ENCODE data around the gene RANBP1.

RANBP1 gene

GRCh38 chr22:20125201-20126174 is 9.6 kb downstream of the RANBP1 start:
- no peak for DNase-seq (ENCODE audit: low read depth)

DNA sequence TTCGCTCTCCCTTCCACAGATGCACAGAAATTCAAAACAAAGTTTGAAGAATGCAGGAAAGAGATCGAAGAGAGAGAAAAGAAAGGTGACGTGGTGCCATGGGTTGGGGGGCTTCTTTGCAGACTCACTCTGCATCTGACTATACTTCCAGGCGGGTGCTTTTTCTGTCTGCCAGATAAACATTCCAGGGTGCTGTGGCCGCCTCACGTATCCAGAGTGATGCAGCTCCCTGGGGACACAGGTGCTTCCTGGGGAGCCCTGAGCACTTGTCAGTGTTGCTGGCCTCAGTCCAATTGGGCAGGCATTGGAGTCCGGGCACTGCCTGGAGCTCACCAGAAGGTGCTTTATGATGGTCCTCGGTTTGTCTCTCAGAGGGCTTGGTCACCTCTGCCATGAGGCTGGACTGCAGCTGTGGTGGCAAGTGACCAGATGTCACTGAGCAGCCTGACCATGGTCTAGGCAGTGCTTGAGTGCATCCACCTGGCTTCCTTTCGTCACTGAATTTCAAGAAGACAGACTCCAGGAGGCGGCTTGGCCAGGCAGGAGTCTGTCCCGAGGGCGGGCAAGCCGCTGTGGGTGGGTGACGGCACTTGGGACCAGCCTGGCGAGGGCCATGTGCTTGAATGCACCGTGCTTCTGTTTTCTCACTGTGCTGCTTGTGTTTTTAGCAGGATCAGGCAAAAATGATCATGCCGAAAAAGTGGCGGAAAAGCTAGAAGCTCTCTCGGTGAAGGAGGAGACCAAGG is 10.6 kb downstream of the RANBP1 start:
- DNase-seq (ENCODE audit: low read depth) = no peak

GRCh38 chr22:20127318-20127868 is 11.5 kb downstream of the RANBP1 start:
- no peak for DNase-seq (ENCODE audit: low read depth)

DNA sequence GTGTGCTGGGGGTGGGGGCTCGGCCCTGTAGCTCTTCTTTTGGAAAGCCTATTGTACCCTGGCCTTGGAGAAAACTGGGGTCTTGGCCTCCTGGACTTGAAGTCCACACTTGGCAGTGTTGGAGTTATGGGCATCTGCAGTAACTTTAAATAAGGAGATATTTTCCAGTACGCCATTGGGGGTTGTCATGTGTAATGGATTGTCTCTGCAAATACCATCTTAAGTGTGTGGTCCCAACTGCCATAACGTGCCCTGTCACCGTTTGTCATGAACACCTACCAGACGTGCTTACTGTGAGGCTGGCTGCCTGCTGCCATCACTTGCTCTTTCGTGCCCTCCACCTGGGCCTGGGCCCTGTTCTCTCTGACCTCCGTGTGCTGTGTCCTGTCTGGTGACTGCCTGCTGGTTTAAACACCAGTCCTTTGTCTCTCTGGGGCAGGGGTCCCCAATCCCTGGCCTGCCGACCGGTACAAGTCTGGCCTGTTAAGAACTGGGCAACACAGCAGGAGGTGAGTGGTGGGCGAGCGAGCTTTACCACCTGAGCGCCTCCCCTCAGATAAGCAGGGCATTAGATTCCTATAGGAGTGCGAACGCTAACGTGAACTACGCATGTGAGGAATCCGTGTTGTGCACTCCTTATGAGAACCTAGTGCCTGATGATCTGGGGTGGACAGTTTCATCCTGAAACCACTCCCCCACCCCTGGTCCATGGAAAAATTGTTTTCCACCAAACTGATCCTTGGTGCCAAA is 12.1 kb downstream of the RANBP1 start:
- DNase-seq (ENCODE audit: low read depth) = no peak

GRCh38 chr22:20128619-20128901 is 12.7 kb downstream of the RANBP1 start:
- DNase-seq (ENCODE audit: low read depth) = no peak

DNA sequence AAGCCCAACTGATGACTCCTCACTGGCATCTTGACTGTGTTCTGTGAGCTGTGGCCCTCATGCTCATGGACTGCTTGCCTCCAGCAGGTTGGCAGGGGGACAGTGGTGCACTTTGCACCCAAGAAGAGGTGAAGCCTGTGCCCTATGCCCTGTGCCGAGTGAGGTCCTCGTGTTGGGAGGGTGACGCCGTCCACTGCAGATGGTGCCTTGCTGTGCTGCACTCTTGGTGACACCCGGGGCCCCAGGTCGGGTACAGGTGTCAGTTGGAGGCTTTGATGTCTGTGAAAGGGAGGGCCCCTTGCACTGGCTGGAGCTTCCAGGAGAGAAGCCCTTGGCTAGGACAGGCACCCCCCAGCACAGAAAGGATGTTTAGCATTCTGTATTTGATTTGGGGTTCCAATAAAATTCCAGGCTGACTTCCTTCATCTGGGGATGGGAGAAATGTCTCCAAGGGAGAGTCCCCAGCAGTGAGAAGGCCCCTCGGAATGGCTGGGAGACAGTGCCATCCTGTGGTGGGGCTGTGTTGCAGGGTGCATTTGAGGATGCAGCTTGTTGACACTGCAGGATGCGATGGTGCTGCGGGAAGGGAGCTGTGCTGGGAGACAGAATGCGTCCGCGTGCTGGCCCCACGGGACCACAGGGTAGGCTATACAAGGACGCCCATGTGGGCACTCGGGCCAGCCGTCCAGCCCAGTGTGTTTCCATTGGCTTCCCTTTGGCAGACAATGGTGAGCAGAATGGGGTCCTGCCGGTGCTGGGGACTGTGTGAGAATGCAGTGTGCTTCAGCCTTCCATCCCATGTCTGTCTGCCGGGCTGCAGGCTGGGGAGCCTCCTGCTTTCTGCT is 13.2 kb downstream of the RANBP1 start:
- DNase-seq (ENCODE audit: low read depth) = peak; percentile 61

GRCh38 chr22:20129747-20130014 is 13.8 kb downstream of the RANBP1 start:
- DNase-seq (ENCODE audit: low read depth) = no peak

DNA sequence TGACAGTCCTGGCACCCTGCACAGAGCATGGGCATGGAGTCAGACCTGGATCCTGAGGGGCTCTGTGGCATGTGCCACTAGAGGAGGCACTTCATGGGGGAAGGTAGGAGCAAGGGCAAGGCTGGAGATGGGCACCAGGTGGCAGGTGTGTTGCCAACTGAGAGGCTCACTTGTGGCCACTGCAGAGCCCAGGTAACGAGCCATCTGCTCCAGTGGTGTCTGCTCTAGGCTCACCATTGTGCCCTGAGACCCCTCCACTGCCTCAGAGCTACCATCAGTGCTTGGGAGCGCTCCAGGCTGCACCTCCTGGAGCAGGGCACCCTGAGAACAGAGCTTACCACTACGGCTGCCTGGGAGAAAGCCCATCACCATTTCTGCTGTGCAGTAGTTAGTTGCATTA is 14.4 kb downstream of the RANBP1 start:
- no peak for DNase-seq (ENCODE audit: low read depth)

DNA sequence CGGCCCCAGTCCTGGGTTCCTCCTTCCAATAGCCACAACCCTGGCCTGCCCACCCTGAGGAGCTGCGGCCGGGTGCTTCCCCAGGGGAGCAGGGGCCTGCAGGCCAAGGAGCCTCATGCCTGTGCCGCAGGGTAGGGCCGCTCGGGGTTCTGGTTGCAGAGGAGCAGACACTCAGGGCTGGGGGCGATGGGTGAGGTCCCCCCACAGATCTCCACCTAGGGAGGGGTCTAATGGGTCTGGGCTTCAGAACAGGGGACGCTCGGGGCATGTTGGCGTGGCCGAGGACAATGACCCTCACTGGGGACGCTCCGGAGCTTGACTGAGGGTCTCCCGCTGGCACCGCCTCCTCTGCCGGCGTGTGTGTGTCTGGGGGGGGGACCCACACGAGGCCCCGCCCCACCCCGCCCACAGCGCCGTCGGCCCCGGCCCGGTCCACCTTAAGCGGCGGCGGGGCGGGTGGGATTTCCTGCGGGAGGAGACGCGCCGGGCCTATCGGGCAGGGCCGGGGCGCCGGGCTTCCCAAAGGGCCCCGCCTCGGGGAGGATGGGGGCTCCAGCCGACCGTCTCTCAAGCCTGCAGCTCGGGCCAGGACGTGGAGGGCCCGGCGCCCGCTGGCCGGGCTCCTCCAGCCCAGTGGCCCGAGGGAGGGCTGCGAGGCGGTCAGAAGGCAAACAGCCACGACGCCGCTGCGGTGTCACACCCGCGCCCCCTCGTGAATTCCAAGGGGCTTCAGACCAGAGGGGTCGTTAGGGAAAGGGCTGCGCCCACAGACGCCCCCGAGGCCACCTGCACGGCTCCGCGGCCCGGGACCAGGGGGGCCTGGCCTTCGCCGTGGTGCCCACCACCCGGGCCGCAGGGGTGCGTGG is 15.1 kb downstream of the RANBP1 start:
- DNase-seq (ENCODE audit: low read depth) = peak; percentile 84

GRCh38 chr22:20131597-20131858 is 15.6 kb downstream of the RANBP1 start, which contains the start of gene ZDHHC8:
Gene ZDHHC8 (plus strand): TSS chr22:20131804. CDS start chr22:20131948, 144 bp downstream.
- peak; percentile 39 for DNase-seq (ENCODE audit: low read depth)

GRCh38 chr22:20131859-20132685 is 16.2 kb downstream of the RANBP1 start:
- DNase-seq (ENCODE audit: low read depth) = peak; percentile 40

GRCh38 chr22:20132686-20133246 is 16.9 kb downstream of the RANBP1 start:
- no peak for DNase-seq (ENCODE audit: low read depth)

DNA sequence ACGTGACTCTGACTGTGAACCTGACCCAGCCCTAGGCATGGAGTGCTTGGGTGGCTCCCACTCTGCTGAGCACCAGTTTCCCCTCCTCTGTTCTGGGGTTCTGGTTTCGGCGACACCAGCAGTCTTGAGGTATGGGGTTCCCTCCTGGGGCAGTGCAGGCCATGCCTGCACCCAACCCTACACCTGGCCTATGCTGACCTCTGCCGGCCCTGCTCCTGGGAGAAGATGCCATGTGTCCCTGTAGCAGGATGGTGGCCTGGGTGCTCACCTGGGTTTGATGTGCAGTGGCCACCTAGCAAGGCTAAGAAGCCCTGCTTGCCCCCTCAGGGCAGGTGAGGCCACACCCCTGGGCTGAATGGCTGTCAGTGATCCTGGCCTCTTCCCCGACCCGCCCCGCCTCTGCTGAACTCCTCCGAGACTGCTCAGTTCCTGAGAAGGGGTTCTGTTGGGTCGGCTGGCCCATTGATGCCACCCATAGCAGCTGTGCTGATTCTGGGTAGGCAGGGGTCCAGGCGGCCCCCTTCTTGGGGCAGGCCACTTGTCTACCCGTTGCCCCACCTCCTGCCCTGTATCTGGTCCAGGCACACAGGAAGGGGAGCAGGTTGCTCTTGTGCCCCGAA is 18.1 kb downstream of the RANBP1 start:
- DNase-seq (ENCODE audit: low read depth) = no peak

DNA sequence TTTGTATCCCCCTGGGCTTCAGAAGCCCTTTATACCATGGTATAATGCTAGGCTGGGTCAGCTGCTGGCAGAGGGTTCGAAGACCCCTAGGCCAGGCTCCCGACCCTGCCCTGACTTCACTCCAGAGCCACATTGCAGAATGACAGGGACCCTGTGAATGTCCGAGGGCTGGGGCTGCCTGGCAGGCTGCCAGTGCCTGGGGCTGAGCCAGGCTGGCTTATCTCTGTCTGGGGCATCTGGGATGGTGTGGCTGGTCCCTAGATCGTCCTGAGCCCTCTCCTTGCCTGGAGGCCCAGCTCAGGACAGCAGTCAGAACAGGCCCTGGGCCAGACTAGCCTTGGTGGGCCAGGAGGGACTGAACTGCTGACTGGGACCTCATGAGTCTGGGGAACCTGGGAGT is 19.4 kb downstream of the RANBP1 start:
- no peak for DNase-seq (ENCODE audit: low read depth)

DNA sequence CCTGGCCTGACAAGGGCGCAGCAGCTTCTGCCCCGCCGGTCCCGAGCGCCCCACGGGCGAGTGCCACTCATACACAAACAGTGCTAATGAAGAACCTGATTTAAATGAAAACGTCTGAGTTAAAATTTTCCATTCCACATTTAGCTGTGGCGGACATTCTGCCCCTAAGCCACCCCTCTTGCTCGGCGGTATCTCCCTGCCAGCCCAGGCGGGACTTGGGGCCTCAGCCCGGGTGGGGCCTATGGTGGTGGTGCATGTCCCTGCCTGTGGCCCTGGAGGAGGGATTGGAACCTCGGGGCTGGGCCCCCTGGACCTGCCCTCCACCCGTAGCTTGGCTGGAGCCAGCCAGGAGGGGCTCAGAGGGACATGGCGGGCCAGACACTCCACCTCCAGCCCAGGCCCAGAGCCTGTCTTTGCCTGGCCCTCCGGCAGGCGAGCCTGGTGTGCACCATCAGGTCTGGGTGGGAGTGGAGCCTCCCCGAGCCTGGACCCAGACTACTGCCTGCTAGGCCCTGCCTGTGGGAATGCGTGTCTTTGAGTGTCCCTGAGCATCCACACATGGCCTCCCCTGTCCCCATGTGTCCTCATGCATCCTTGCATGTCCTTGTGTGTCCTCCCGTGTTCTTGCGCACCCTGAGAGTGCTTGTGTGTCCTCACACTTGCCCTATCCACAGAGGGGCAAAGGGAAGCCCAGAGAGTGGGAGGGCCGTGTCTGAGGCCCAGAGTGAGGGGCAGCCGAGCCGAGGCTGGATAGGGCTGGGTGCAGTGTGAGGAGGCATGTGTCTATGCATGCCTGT is 20.1 kb downstream of the RANBP1 start:
- no peak for DNase-seq (ENCODE audit: low read depth)

DNA sequence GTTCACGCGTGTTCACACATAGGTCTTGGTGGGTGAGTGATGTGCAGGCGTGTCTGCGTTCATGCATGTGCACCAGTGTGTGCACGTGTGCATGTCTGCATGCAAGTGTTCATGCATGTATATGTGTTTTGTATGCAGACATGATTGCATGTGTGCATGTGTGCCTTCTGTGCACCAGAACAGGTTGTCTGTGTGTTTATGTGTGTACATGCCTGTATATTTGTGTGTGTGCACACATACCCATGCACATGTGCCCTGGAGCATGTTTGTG is 20.6 kb downstream of the RANBP1 start:
- DNase-seq (ENCODE audit: low read depth) = no peak

GRCh38 chr22:20137113-20137512 is 21.2 kb downstream of the RANBP1 start:
- DNase-seq (ENCODE audit: low read depth) = no peak

DNA sequence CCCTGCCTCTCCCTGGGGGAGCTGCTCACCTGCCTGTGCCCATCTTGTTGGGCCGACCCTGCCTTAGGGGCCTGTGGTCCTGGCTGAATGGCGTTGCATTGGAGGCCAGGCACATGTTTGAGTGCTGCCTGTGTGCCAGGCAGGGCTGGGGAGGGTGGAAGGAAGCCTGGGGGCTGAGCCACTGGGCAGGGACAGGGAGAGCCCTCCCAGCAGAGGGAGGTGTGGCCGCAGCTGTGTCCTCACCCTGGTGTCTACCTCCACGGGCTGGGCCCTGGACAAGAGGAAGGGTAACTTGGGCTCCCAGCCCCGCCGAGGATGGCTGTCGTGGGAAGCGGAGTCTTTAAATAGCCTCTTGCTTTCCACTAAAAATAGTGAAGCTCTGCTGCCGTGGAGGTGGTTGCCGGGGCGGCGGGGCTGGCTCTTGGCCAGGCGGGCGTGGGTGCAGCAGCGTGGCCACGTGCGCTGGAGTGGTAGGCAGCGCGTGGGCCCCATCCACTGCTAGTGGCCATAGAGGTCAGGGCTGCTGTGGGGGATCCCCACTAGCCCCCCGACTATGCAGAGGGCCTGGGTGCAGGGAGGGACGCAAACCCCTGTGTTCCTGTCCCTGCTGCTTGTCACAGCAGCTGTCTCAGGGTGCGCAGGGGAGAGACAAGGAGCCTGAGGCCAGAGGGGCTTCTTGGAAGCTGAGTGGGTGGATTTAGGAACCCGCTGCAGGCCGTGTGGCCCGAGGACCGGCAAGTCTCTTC is 21.9 kb downstream of the RANBP1 start:
- no peak for DNase-seq (ENCODE audit: low read depth)
